Measurements from ENCODE around the gene SLCO2A1.

The SLCO2A1 gene

DNA sequence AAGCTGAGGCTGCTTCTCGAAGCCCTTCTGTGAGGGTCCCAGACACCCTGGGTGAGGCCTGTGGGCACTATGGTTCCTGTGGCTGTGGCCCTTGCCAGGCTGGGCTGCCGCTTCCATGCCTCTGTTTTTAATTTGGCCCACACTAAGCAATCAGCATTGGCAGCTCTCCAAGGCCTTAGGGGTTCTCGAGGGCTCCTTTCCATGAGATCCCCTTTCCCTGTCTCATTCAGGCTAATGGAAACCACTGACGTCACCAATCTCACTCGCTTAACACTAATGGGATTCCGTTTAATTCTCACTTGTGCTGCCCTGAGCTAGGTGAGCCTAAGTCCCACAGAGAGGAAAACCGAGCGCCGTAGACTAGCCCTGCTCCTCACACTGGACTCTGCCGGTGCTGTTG is 73.8 kb downstream of the SLCO2A1 start:
- H3K27me3 ChIP-seq = no peaks in the 10 kb centered on the region

GRCh38 chr3:133954717-133955360 is 74.9 kb downstream of the SLCO2A1 start:
- H3K4me3 ChIP-seq (ENCODE audit: low read depth in 1 of 2, low read length in 1 of 2) = no peak overlapping the region
- H3K36me3 ChIP-seq = no peaks in the 10 kb centered on the region
- no peak overlapping the region for H3K27ac ChIP-seq
- no peaks in the 10 kb centered on the region for H3K4me1 ChIP-seq (ENCODE audit: control insufficient read depth in 1 of 2, insufficient read depth in 1 of 2, low read depth in 1 of 2, low read length in 1 of 2)
- no peak for TF ChIP-seq CTCF (IDR thresholded peaks at IDR 0.05)
- no peaks in the 10 kb centered on the region for H3K9me3 ChIP-seq
- H3K27me3 ChIP-seq = no peaks in the 10 kb centered on the region

More for the DNA sequence above, 73.8 kb downstream of the SLCO2A1 start:
- no peak overlapping the region for H3K27ac ChIP-seq
- no peak for TF ChIP-seq CTCF (IDR thresholded peaks at IDR 0.05)
- H3K4me3 ChIP-seq (ENCODE audit: low read depth in 1 of 2, low read length in 1 of 2) = no peak overlapping the region
- H3K9me3 ChIP-seq = no peaks in the 10 kb centered on the region
- H3K36me3 ChIP-seq = no peaks in the 10 kb centered on the region
- H3K4me1 ChIP-seq (ENCODE audit: control insufficient read depth in 1 of 2, insufficient read depth in 1 of 2, low read depth in 1 of 2, low read length in 1 of 2) = no peaks in the 10 kb centered on the region

DNA sequence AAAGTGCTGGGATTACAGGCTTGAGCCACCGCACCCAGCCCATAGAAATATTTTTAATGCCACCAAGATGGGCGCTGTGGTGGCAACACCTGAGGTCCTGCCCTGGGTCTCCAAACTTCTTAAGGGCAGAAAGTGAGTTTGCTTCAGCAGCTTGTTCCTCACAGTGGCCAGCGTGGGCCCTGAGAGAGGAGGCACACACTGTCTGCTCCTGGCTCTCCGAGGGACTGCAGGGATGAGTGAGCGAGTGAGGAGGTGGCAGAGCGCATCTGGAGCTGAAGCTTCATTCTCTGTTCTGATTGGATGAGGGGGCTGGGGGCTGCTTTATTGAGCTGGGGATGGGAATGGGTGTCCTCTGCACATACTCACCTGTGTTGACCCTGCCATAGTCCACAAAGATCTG is 76.4 kb downstream of the SLCO2A1 start:
- H3K27me3 ChIP-seq = no peaks in the 10 kb centered on the region
- TF ChIP-seq CTCF (IDR thresholded peaks at IDR 0.05) = no peak
- H3K9me3 ChIP-seq = no peaks in the 10 kb centered on the region
- H3K4me1 ChIP-seq (ENCODE audit: control insufficient read depth in 1 of 2, insufficient read depth in 1 of 2, low read depth in 1 of 2, low read length in 1 of 2) = no peaks in the 10 kb centered on the region
- no peak overlapping the region for H3K4me3 ChIP-seq (ENCODE audit: low read depth in 1 of 2, low read length in 1 of 2)
- H3K36me3 ChIP-seq = no peaks in the 10 kb centered on the region
- no peak overlapping the region for H3K27ac ChIP-seq

GRCh38 chr3:133949438-133949837 is 80.3 kb downstream of the SLCO2A1 start:
- Histone ChIP-seq H3K9me3 (no peaks in the 10 kb centered on the region), H3K27me3 (peaks cover 10% of the 10 kb centered on the region), H3K4me1 (ENCODE audit: control insufficient read depth in 1 of 2, insufficient read depth in 1 of 2, low read depth in 1 of 2, low read length in 1 of 2) (no peaks in the 10 kb centered on the region), H3K36me3 (no peaks in the 10 kb centered on the region), H3K27ac (no peak overlapping the region), H3K4me3 (ENCODE audit: low read depth in 1 of 2, low read length in 1 of 2) (no peak overlapping the region)
- no peak for TF ChIP-seq CTCF (IDR thresholded peaks at IDR 0.05)

GRCh38 chr3:133948996-133949395 is 80.7 kb downstream of the SLCO2A1 start:
- no peaks in the 10 kb centered on the region for H3K9me3 ChIP-seq
- H3K27me3 ChIP-seq = peaks cover 15% of the 10 kb centered on the region
- H3K4me1 ChIP-seq (ENCODE audit: control insufficient read depth in 1 of 2, insufficient read depth in 1 of 2, low read depth in 1 of 2, low read length in 1 of 2) = no peaks in the 10 kb centered on the region
- H3K4me3 ChIP-seq (ENCODE audit: low read depth in 1 of 2, low read length in 1 of 2) = no peak overlapping the region
- no peak for TF ChIP-seq CTCF (IDR thresholded peaks at IDR 0.05)
- no peaks in the 10 kb centered on the region for H3K36me3 ChIP-seq
- no peak overlapping the region for H3K27ac ChIP-seq

Data from neutrophil (primary cell).